Stimulated activated CD4-positive, alpha-beta T cell treated with anti-CD3 and anti-CD28 coated beads, Interleukin-15, amount 100 ng/mL, for 48 hours (primary cell): ENCODE measurements around the gene DOCK2.
"Not testable (repeated sequence)": the region's sequence is repeated elsewhere in the genome, so short reads cannot be mapped to it uniquely, and the experiment has no call there.

Experiments
- DNase-seq, 2 donors: peaks; one replicate each; pipeline ENCODE4 v3.0.0-alpha.2; 2020; ENCODE audit warnings: low read depth in 2 of 2

Gene DOCK2

DNA sequence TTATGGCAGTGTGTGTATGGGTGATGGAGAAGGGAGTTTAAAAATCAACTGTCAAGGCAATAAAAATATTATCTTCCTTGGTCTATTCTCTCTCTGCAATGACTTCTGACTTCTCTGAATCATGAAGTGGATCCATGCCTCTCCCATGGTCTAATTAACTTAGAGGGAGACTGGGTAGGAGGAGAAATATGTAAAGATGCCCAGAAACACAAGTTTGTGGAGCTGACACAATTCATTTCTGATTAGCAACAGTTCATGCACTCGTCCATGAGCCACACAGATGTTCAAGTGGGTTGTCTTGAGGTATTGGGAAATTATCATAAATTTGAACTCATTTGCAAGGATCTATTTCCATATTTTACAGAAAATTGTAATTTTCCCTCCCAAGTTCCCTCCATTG lies 305.1 kb downstream of the DOCK2 start:
- no peak for DNase-seq

DNA sequence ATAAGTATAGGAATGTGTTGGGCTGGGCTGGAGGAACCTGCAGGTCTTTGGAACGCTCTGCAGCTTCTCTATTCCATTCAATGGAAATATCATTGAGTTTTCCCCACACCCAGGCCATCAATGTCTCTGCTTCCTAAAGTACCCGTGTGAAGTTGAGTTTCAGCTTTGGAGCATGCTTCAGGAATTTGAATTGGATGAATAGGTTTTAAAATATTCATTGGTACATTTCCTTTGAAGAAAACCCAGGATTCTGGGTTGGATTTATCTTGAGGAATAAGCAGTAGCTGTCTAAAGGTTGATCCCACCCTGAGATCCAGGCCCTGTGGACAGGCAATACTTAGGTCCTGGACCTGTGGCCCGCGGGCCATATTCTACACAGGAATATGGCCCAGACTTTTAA lies 306.0 kb downstream of the DOCK2 start:
- no peak for DNase-seq

DNA sequence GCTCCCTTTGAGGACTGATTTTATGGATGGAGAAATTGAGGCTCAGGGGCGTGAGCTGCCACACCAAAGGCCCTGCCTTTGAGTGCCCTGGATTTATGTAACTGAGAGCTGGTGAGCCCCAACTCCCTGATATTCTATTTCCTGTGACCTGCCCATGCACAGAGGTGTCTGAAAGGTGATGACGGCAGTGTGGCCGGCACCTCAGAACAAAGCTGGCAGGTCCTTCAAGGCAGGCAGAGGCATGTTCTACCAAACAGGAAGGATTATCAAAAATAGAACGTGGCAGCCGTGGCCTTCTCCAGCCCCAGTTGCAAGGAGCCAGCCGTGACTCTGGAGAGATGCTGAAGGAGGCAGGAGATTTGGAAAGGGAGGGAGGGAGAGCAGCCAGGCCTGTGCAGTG lies 307.0 kb downstream of the DOCK2 start:
- no peak for DNase-seq

DNA sequence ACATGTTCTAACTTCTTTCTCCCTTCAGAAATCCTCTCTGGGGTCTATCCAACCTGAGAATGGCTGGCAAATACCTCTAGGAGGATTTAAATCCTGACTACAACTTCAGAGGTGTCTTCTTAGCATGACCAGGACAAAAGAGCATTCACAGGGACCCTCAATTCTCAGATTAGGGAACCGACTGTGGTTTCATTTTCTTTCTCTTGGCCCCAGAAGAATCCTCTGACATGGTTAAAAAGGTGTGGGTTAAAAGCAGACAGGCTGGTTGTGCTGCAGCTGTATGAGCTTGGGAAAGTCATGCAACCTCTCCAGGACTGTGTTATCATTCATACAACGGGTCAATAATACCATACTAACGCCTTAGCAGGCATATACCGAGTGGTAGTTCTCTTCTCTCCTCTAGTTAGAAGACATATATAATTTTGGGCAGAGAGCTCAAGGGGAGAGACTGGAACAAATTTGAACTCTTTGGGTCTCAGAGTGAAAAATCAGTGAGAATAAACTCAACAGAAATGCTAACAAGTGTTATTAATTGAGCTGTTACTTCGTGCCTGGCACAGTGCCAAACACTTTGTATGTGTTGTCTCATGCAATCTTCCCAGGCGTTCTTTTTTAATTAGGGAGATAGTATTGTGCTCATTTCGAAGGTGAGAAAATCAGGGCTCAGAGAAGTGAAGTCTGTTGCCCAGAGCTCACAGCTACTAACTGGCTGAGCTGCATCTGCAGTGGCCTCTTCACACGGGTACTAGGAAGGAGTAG lies 308.0 kb downstream of the DOCK2 start:
- DNase-seq = no peak

DNA sequence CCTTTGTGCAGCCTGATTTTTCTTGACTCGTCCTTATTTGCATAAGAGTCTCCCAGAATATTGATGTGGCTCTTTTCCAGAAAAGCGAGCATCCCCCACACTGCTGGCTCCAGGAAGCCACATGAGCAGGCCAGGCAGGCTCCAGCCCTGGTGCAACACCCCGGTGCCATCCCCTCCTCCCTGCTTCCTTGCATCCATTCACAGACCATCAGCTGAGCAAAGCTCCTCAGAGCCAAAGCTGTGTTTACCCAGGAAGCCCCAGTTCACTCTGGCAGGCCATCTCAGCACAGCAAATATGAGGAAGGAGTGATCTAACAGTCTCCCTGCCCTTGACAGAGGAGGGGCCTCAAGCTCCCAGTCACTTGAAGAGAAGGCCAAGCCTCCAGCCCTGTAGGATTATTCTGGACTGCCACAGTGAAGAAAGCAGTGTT lies 308.8 kb downstream of the DOCK2 start:
- no peak for DNase-seq

DNA sequence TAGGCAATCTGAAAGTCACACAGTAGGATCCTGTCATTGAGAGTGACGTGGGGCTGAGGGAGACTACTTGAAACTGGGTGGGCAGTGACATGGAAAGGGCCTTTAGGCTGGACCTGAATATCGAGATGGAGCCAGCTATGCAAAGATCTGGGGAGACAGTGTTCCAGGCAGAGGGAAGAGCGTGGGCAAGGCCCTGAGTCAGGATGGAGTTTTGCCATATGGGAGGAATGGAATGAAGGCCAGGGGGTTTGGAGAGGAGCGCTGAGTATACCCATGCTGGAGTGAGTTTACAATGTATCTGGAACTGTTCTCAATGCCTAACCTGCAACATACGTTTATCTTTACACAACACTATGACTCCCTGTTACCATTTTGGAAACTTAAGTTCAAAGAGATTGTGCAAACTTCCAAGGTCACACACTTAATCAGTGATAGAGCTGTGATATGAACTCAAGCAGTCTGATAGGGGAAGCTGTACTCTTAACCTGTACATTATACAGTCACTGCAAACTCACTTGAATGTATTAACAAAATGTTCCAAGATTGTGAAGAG lies 309.7 kb downstream of the DOCK2 start:
- DNase-seq = no peak

DNA sequence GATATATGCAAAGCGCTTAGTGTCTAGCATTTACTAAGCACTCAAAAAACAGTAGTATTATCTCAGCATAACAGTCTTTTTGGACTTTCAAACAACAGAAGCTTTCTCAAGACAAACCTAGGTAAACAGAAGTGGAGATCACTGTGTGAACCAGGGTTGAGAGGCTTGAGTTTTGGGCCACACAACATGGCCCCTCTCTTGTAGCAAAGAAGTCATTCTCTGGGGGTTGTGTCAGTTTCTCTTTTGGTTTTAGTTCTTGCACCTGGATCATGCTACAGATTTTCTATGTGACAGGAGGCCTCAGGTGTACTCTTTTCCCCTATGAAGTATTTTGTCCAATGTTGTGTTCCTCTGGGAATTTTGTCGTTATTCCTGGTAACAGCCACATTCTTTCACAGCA lies 313.3 kb downstream of the DOCK2 start:
- no peak for DNase-seq

DNA sequence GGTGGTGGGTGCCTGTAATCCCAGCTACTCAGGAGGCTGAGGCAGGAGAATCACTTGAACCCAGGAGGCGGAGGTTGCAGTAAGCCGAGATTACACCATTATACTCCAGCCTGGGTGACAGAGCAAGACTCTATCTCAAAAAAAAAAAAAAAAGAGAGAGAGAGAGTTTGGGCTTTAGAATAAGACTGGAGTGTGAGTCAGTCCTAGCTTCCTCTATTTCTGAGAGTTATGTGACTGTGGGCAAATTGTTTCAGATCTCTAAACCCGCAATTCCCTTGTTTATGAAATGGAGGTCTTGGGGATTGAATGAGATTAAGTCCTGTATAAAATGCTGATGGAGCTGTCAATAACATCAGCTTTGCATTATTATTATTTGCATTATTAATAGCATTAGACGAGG lies 316.1 kb downstream of the DOCK2 start:
- not testable (repeated sequence) for DNase-seq

DNA sequence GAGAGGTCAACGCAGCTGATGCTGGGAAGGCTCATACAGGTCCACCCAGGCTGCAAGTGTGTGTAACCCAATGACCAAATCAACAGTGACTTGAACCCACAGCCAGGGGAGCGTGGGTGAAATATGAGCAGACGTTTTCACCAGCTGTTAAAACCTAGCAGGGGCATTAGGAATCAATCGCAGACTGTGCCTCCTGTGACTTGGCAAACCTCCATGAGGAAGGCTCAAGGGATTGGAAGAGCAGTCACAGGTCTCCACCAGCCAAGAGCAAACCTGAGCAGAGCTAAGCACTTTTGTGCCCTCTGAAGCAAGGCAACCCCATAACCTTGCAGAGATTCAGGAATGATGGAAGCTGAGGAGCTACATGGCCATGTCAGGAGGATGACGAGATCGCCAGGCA lies 317.7 kb downstream of the DOCK2 start:
- no peak for DNase-seq

DNA sequence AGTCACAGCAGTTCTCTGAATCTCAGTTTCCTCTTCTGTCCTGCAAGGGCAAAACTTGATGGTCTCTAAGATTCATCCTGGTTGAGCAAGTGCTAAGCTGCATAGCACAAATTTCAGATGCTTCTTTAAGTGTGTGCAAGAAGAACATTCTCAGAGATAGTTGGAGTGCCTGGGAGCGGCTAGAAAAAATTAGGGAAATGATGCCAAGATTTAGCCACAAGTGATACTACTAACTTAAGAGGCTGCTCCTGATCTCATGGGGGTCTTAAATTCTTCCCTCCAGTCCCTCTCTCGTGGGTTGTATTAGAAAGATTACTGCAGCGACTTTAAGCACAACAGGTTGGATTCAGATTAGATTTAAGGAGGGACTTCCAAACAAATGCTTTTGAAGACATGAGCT lies 319.1 kb downstream of the DOCK2 start:
- no peak for DNase-seq

DNA sequence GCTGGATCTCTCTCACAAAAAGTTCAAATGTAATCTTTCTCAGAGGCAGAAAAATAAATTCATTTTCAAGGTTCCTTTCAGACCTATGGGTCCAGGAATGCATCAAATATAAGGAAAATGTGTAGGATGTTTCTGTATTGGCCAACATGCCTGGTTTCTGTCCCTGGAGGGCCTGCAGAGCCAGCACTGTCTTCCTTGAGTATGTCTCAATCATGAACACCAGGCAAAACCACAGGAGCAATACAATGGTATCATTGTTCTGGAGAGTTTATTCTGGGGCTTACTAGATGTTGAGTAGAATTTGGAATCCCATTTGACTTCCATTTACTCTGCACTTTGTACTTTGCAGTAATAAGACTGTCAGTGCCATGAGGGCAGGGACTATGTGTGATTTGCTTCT lies 319.7 kb downstream of the DOCK2 start:
- no peak for DNase-seq

DNA sequence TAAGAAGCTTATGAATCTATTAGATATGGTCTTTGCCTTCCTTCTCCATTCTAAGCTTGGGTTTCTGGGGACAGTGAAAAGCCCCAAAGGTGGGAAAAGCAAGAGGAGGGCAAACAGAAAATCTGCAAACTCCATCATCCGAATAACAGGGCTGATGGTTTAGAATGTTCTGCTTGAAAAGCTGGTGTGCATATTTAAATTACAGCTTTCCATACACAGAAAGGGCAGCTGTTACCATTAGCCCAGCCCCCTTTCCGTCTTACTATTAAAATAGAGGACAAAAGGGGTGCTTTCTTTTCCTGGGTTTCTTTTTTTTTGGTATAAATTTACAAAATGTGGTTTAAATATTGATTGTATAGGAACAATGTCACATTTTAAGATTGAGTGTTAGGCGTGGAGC lies 321.2 kb downstream of the DOCK2 start:
- no peak for DNase-seq

DNA sequence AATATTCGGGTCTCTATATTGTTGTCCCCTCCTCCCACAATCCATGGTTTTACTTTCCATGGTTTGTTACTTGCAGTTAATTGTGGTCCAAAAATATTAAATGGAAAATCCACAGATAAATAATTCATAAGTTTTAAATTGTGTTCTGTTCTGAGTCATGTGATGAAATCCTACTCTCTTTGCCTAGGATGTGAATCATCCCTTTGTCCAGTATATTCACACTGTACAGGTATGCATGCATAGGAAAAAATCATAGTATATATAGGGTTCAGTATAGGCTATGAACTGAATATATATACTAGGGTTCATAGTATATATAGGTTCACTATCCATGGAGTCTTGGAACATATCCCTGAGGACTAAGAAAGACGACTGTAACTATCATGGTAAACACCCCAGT lies 323.6 kb downstream of the DOCK2 start:
- DNase-seq = no peak

DNA sequence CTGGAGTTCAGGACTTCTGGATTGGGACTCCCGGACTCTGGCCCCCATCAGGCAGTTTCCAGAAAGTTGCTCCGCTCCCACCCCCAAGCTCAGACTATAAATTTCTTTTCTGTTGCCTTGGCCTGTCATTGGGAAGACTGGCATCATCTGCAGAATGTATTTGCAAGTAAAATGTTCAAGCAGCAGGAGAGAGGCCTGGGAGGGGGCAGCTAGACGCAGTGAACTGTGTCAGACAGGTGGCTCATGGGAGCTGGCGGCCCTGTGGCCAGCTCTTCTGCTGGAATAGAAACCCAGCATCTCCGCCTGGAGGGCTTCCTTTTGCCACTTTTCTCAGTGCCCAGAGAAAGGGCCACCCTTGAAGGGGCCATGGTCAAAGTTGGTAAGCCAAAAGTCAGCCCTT lies 327.2 kb downstream of the DOCK2 start:
- DNase-seq = no peak

DNA sequence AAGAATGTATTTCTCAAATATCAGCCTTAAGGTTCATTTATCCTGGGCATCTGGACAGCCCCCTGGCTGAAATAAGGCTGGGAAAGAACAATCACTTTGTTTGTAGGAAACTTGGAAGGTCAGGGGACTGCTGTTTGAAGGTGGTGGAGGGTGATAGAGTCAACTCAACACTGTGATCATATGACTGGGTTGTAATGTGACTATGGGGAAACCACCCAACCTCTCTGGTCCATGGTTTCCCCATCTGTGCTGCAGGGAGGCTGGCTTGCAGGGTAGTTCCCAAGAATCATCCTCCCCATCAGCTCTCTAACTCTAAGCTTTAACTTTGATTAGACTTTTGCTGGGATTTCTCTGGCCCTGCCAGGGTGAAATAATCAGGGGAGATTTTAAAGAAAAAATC lies 333.3 kb downstream of the DOCK2 start:
- DNase-seq = no peak

DNA sequence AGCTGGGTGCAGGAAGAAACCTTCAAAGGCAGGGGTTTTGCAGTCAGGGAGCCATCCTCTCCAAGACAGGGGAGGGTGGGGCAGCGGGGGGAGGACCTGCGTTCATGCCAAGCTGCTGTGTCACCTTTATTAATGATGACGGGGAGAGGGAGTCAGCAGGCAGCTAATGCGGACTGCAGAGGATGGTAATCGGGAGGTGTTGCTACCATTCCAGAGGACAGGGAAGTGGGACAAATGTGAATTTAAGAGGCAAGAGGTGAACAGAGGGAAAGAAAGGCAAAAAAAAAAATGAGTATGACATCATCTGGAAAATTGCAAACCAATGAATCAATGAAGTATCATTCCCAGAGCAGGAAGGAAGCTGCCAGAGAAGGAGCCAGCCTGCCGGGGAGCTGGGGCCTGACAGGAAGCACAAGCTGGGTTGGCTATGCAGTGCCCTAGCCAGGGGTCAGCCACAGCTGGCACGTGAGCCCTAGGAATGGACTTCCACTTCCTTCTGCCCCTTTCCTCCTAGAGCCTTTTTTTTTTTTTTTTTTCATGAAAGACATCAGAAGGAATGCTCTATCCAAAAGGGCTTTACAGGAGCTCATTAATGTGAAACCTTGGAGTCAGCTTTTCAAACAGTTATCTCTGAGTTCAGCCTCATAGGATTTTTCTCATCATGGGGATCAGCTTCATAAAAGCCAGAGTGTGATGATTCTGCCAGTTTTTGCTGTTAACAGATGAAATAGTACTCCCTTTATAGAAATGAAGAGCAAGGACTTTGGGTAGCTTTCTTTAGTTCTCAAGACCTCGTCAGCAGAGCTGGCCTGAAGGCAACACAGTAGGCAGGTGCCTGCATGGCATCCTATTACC lies 334.1 kb downstream of the DOCK2 start:
- no peak for DNase-seq

DNA sequence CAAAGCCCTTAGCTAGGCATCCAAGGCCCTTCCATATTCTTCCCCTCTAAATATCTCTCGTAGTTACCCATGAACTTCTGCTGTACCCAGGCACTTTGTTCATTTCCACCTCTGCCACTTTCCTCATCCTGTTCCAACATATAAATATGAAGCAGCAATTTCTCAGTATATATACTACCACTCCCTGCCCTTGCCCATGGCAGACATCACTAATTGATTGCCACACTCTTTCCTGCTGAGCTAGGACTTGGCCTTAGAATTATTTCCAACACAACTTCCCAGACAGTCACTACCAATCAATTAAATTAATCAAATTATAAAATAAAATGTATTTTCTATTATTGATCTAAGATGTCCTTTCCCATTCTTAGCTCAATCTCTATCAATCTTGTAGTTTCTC lies 334.7 kb downstream of the DOCK2 start:
- no peak for DNase-seq

DNA sequence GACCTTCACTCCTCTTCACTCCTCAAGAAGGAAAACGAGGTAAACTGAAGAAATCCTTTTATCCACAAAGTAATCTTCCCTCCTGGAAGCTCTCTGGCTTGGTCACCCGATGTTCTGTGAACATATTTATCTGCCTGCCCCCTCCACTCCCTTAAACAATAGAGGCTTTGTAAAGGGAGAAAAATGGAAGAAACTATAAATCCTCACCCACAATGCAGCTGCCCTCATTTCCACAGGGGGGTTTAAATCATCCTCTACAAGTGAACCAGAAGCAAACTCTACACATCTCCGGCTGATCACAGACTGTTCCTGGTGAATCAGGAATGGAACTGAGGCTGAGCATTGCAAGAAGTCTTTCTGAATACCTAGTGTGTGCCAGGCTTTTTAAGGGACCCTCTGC lies 336.0 kb downstream of the DOCK2 start:
- DNase-seq = no peak

DNA sequence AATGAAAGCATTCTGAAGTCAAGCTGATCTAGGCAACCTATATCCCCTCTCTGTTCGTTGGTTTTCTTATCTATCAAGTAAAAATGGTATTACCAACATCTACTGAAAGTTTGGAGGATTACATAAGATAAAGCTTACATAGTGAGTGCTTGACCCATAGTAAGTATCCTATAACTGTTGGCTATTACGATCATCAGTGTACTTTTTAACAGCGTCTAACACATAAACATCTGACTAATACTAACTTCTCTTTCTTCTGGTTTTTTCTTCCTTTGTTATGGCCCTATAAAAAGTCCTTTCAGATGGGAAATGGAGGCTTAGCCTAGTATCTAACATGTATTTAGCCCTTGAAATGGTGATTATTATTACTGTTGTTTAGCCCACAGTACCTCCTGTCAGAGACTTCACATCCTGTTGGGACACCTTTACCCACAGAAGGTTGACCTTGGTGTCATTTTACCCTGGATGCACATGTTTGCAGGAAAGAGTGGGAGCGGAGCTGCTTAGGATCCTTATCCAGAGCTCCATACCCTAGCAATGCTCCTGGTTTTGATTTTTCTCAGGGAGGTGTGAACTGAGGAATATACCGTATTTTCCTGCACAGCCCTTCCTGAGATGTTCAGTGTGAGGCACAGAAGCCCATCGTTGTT lies 337.2 kb downstream of the DOCK2 start:
- no peak for DNase-seq

DNA sequence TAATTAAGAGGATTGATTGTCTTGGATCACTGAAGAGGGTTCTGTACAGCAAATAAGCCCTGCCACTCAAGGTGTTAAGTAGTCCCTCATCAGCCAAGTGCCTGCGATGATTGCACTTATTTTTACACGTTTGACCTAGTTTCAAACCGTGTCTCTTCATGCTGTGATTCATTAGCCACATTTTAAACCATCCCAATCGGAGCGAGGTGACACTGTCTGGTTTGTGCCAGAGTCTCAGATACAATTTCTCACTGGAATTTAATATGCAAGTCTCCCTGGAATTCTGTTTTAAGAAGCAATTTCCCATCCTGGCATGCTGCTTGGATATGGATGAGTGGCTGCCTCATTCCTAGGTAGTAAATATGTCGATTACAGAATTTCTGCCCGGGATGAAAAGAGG lies 341.6 kb downstream of the DOCK2 start:
- DNase-seq = no peak

DNA sequence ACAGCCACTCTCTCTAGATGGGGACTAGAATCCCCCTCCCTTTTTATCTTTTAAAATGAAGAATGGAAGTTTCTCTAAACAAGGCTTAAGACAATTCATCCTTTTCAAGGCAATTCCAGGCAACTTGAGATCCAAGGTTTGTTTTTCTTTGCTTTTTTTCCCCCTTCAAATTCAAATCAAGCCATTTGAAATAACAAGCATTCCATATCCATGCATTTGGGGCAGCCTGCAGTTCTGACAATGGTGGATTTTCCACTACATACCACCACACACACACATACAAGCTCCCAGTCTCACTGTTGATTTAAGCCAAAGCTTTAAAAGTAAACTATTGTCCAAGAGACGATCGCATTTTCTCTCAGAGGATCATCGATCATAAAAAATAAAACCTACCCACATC lies 342.8 kb downstream of the DOCK2 start:
- no peak for DNase-seq

DNA sequence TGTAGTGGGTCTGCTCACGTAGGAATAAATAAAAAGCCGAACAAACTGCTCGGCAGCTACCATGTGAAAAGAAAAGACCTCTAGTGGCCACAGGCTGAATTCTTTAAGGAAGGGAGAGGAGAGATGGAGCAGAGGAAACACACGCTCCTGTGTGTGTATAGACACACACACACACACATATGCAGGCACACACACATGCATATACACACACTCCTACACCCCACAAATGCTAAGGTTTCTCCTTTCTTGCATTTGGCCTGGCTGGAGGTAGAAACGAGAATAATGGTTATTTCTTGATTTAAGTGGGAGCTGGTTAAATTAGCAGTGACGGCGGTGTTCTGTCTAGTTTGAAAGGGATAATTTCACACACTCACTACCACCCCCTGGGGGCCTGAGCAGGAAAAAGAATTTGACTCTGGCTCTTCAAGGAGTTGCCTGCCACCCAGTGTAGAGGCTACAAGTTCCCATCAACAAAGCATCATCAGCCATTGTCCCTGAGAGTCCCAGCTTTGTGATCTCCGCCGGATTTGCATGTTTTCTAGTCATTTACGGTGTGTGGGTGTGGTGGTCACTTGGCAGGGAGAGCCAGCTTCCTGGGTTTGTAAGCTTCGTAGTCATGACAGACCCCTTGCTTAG lies 343.5 kb downstream of the DOCK2 start, which contains the start of gene INSYN2B:
INSYN2B (minus strand) TSS at position 78 of the 636 bp plus-strand sequence. CDS start 96,597 bp downstream, outside the sequence.
- peak in 1 of 2 donors; percentile 7 for DNase-seq
